WTC11 (cell line): ENCODE data around the gene CELSR2. TPM values are rescaled to one million over a fixed set of nuclear protein-coding genes. Genes with fewer than 3 reads are reported as not detected.
A peak's percentile ranks its signal among the peaks of the same experiment; 100 is the strongest.

Source experiments
- ATAC-seq: fragments of 200-7000 bp; cut with Tn5 transposase; 2 replicates; pipeline ENCODE4 v1.10.0; 2021; ENCODE audit warnings: mild to moderate bottlenecking, moderate library complexity
- CTCF ChIA-PET: fragments of 300-600 bp; sonication (Branson Sonifier 250); formaldehyde crosslinking; loops from one replicate; lab custom pipeline; 2021; ENCODE audit warnings: antibody characterized with exemption; lab: Charles Lee
- POLR2A ChIA-PET: fragments of 350-600 bp; sonication (Branson Sonifier 250); formaldehyde crosslinking; loops from one replicate; lab custom pipeline; 2021; ENCODE audit warnings: antibody characterized with exemption; lab: Charles Lee
- DNase-seq: peaks from one replicate; pipeline ENCODE4 v3.0.0; 2021; ENCODE audit warnings: low spot score
- H3K27ac Mint-ChIP-seq: 2 replicates; pipeline ENCODE4 v1.8.0; 2021; ENCODE audit warnings: mixed read lengths
- H3K27me3 Mint-ChIP-seq: 2 replicates; pipeline ENCODE4 v1.8.0; 2021; ENCODE audit warnings: low read depth, mild to moderate bottlenecking, moderate library complexity, mixed read lengths
- H3K36me3 Mint-ChIP-seq: 2 replicates; pipeline ENCODE4 v1.8.0; 2021; ENCODE audit warnings: mixed read lengths
- H3K4me1 Mint-ChIP-seq: 2 replicates; pipeline ENCODE4 v1.8.0; 2022; ENCODE audit warnings: mixed read lengths
- H3K4me3 Mint-ChIP-seq: 2 replicates; pipeline ENCODE4 v1.8.0; 2021; ENCODE audit warnings: mild to moderate bottlenecking, moderate library complexity, mixed read lengths
- H3K9me3 Mint-ChIP-seq: 2 replicates; pipeline ENCODE4 v1.8.0; 2021; ENCODE audit warnings: mixed read lengths
- AFF4 ChIP-seq: sonication (generic); formaldehyde crosslinking; IDR thresholded peaks from 2 replicates; pipeline ENCODE4 v1.8.1; 2023; ENCODE audit warnings: mild to moderate bottlenecking, missing genetic modification reagents, borderline replicate concordance
- ATF1 ChIP-seq: sonication (generic); formaldehyde crosslinking; IDR thresholded peaks from 2 replicates; pipeline ENCODE4 v1.8.1; 2023; ENCODE audit warnings: mild to moderate bottlenecking, moderate library complexity, missing genetic modification reagents
- CBFB ChIP-seq: sonication (generic); formaldehyde crosslinking; IDR thresholded peaks from 2 replicates; pipeline ENCODE4 v1.8.1; 2022; ENCODE audit warnings: mild to moderate bottlenecking, low read depth, missing genetic modification reagents
- CREB1 ChIP-seq: sonication (generic); formaldehyde crosslinking; IDR thresholded peaks from 2 replicates; pipeline ENCODE4 v1.8.0; 2023; ENCODE audit warnings: mild to moderate bottlenecking, missing genetic modification reagents
- CTCF ChIP-seq: fragments of 200-600 bp; IDR thresholded peaks from 2 replicates; pipeline ENCODE4 v1.8.0; 2022; ENCODE audit warnings: antibody characterized with exemption
- ETV6 ChIP-seq: sonication (generic); formaldehyde crosslinking; IDR thresholded peaks from 2 replicates; pipeline ENCODE4 v1.8.1; 2022; ENCODE audit warnings: mild to moderate bottlenecking, missing genetic modification reagents
- FOXK1 ChIP-seq: sonication (generic); formaldehyde crosslinking; IDR thresholded peaks from 2 replicates; pipeline ENCODE4 v1.8.0; 2022; ENCODE audit warnings: mild to moderate bottlenecking, moderate library complexity, missing genetic modification reagents
- FOXP1 ChIP-seq: sonication (generic); formaldehyde crosslinking; IDR thresholded peaks from 2 replicates; pipeline ENCODE4 v1.8.0; 2022; ENCODE audit warnings: missing genetic modification reagents, mild to moderate bottlenecking, moderate library complexity, borderline replicate concordance
- GABPB1 ChIP-seq: sonication (generic); formaldehyde crosslinking; IDR thresholded peaks from 2 replicates; pipeline ENCODE4 v1.8.1; 2023; ENCODE audit warnings: mild to moderate bottlenecking, missing genetic modification reagents
- HMGXB4 ChIP-seq: sonication (generic); formaldehyde crosslinking; IDR thresholded peaks from 2 replicates; pipeline ENCODE4 v1.8.1; 2023; ENCODE audit warnings: mild to moderate bottlenecking, moderate library complexity, missing genetic modification reagents
- IRF2 ChIP-seq: sonication (generic); formaldehyde crosslinking; IDR thresholded peaks from 2 replicates; pipeline ENCODE4 v1.8.0; 2022; ENCODE audit warnings: low read depth, missing genetic modification reagents, borderline replicate concordance
- NFE2L1 ChIP-seq: sonication (generic); formaldehyde crosslinking; IDR thresholded peaks from 2 replicates; pipeline ENCODE4 v1.8.1; 2023; ENCODE audit warnings: missing genetic modification reagents
- SP1 ChIP-seq: sonication (generic); formaldehyde crosslinking; conservative IDR thresholded peaks from 2 replicates; pipeline ENCODE4 v1.8.1; 2022; ENCODE audit warnings: missing genetic modification reagents
- TEAD1 ChIP-seq: sonication (generic); formaldehyde crosslinking; IDR thresholded peaks from 2 replicates; pipeline ENCODE4 v1.8.0; 2022; ENCODE audit warnings: mild to moderate bottlenecking, missing genetic modification reagents
- USF1 ChIP-seq: sonication (generic); formaldehyde crosslinking; IDR thresholded peaks from 2 replicates; pipeline ENCODE4 v1.8.0; 2022; ENCODE audit warnings: mild to moderate bottlenecking, missing genetic modification reagents
- ZNF281 ChIP-seq: sonication (generic); formaldehyde crosslinking; IDR thresholded peaks from 2 replicates; pipeline ENCODE4 v1.8.0; 2023; ENCODE audit warnings: mild to moderate bottlenecking, missing genetic modification reagents
- ZNF512 ChIP-seq: sonication (generic); formaldehyde crosslinking; IDR thresholded peaks from 2 replicates; pipeline ENCODE4 v1.8.1; 2022; ENCODE audit warnings: missing genetic modification reagents, borderline replicate concordance
- ZSCAN18 ChIP-seq: fragments of 250-450 bp; sonication (Bioruptor Pico); IDR thresholded peaks from 2 replicates; pipeline ENCODE4 v2.1.2; 2022; ENCODE audit warnings: mild to moderate bottlenecking, moderate library complexity
- total RNA-seq: library from RNA; stranded (reverse); gene quantifications from 3 replicates; pipeline ENCODE4 v1.2.3, GENCODE V29; 2021

The CELSR2 gene
- total RNA-seq, 1 experiment from 2014 or later: 31.3 TPM

- peaks cover 24% of the 10 kb centered on the region for H3K36me3 Mint-ChIP-seq
- H3K27ac Mint-ChIP-seq: peak overlapping the region; percentile 60; the same call in 1 of the 2 replicates
- no peaks in the 10 kb centered on the region; the same call in 1 of the 2 replicates for H3K27me3 Mint-ChIP-seq
- ChIA-PET CTCF (no interaction called here), POLR2A (no interaction called here)
- no peak for DNase-seq
- peaks cover 41% of the 10 kb centered on the region for H3K4me1 Mint-ChIP-seq
- H3K9me3 Mint-ChIP-seq: no peaks in the 10 kb centered on the region
- TF ChIP-seq CREB1 (CRISPR knock-in tag) (no peak), NFE2L1 (no peak), CBFB (no peak)
- TF ChIP-seq, all 79 proteins: peak for 0
- no peak for ATAC-seq
- H3K4me3 Mint-ChIP-seq: 0 out of 2 replicates have a peak overlapping the region, but pooled peaks have one; percentile 99
Observed at GRCh38 chr1:109280862-109281261, 31.5 kb downstream of the CELSR2 start.

GRCh38 chr1:109281680-109282496 is 32.5 kb downstream of the CELSR2 start:
- Mint-ChIP-seq H3K27ac (peak overlapping the region; percentile 60; the same call in 1 of the 2 replicates), H3K4me1 (peaks cover 45% of the 10 kb centered on the region), H3K9me3 (no peaks in the 10 kb centered on the region), H3K36me3 (peaks cover 24% of the 10 kb centered on the region), H3K27me3 (no peaks in the 10 kb centered on the region; the same call in 1 of the 2 replicates), H3K4me3 (peak overlapping the region; percentile 99)
- CTCF ChIA-PET: interaction anchor here (1.2 to 2.8 kb wide), 14 partner anchors 11 to 251 kb away, joined by 3 to 28 read pairs (median 8); partner anchors contain the start of genes MYBPHL, PSMA5, SARS1 and SORT1
- POLR2A ChIA-PET: interaction anchor here (0.9 to 2.6 kb wide), 5 partner anchors 15 to 116 kb away, joined by 3 to 21 read pairs (median 9); partner anchors contain the start of genes MYBPHL and SORT1
- no peak for ATAC-seq
- no peak for DNase-seq
- TF ChIP-seq HMGXB4 (CRISPR knock-in tag): no peak
- no peak for TF ChIP-seq FOXP1 (CRISPR knock-in tag)
- TF ChIP-seq ETV6 (CRISPR knock-in tag): no peak
- no peak for TF ChIP-seq FOXK1 (CRISPR knock-in tag)
- no peak for TF ChIP-seq GABPB1
- TF ChIP-seq SP1 (CRISPR knock-in tag): no peak
- no peak for TF ChIP-seq IRF2 (CRISPR knock-in tag)
- no peak for TF ChIP-seq ATF1 (CRISPR knock-in tag)
- TF ChIP-seq CTCF: no peak
- no peak for TF ChIP-seq ZNF281 (CRISPR knock-in tag)
- no peak for TF ChIP-seq TEAD1 (CRISPR knock-in tag)
- no peak for TF ChIP-seq ZSCAN18 (CRISPR knock-in tag)
- no peak for TF ChIP-seq USF1 (CRISPR knock-in tag)
- TF ChIP-seq ZNF512 (CRISPR knock-in tag): no peak
- TF ChIP-seq AFF4: no peak
